Stimulated activated CD4-positive, alpha-beta T cell treated with anti-CD3 and anti-CD28 coated beads, Interleukin-15, amount 100 ng/mL, for 24 hours (primary cell): Measurements from ENCODE around the gene HELZ.

Source experiments
- DNase-seq: peaks from one replicate; pipeline ENCODE4 v3.0.0-alpha.2; 2020

HELZ gene

DNA sequence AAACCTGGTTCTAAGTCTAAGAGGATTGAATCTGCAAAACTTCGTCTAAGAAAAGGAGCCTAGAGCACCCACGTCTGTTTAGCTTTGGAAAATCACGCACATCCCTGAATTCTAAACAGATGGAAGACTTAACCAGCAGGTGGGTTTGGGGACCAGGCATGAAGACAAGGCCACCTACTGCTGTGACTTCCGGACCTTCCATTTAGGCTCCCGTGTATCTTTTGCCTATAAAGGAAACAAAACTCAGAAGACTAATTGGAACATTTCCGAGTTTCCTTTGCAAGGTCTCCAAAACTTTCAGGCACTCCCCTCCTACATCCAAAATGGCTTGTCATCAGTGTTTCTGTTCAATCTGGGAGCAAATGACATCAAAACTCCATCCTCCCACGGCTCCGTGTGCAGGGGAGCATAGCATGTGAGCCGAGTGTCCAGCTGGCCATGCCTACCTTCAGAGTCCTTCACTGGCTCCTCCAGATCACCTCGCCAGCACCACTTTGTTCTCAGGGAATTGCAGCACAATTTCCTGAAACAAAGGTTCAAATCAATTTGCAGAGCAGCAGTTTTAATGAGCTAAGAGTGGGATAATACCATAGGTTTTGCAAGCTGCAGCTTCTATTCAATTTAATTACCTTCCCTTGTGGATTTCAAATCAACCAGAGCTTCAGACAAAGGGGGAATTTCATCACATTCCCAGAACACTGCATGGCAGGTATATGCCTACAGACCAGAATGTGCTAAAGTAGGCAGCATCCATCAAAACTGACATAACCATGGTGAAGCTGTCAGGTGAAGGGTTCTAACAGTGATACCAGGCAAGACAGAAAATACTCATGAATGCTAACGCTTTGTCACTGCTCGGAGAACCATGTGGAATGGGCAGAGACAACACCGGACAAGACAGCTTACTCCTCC, 177.2 kb downstream of the HELZ start:
- no peak for DNase-seq

- DNase-seq, result no peak
Measured at GRCh38 chr17:67066717-67067116, 178.3 kb downstream of the HELZ start.

DNA sequence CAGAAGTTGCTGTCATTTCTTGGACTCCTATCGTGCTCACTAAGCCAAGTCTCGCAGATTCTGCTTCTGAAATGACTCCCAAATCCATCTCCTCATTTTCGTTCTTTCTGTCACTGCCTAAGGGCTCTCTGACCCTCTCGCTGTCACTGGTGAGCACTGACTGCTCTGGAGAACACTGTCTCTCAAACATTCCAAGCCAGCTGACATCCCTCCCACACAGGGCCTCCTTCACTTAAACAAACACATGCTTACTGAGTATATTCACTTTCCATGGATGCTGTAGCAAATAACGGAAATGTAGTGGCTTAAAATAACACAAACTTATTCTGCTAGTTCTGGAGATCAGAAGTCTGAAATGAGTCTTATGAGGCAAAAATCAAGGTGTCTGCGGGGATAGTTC, 181.9 kb downstream of the HELZ start:
- no peak for DNase-seq

DNA sequence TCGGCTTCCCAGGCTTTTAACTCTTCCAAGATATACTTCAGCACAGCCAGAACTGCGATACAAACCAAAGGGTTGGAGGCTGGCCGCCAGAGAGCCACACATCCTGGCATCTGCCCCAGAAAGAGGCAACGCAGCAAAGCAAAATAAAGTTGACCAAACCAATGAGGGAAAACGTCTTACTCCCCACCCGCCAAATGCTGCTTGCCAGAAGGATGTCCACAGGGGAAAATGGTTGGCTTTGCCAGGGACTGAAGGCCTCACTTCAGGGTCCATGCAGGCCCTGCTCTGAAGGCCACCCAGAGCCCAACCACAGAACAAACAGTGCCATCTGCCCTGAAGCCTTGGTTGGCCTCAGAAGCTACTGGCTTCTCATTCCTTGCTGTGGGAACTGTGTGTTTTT, 185.6 kb downstream of the HELZ start:
- no peak for DNase-seq

DNA sequence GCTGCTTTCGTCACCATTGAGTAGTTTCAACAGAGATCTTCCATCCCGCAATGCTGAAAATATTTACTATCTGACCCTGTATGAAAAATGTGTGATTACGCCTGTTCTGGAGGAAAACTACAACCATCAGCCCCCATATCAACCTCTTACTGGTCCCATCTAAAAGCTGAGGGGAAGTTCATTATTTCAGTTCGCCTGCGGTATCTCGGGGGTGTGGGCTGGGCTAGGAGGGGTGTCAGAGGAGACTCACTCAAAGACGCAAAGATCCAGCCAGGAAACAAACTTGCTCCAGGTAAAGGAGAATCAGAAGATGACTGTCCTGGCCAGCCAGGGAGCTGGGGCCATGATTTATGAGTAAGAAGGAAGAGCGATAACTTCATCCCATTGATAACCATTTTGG, 187.0 kb downstream of the HELZ start:
- DNase-seq, result no peak

DNA sequence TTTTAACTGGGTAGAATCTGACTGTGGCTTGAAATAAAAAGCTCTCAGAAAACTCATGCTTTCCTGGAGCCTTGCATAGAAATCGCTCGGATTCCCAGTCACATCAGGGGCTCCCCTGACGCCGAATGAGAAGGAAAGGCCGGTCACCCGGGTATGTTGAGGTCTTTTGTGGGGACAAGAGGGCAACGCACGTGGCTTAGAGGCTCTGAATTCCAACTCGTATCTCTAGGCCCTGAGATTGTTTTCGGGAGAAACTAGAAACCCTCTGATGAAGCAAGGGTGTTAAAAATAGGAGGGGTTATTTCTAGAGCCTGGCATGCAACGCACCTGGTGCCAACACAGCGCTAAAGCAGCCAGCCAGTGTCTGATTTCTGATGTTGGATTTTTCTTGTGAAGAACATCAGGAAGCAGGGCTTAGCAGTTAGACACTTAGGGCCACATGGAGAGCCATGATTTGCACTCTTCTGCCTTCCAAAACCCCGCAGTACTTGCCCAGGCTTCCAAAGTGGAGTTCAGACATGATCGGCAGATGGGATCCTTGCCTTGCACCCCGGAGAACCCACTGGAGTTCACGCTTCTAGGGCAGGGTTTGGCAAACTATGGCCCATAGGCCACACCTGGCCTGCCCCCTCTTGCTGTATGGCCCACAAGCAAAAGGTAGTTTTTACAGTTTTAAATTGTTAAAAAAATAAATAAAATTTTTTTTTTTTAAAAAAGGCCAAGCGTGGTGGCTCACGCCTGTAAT, 188.1 kb downstream of the HELZ start:
- DNase-seq, result no peak

GRCh38 chr17:67055811-67056745, 188.9 kb downstream of the HELZ start:
- no peak for DNase-seq

DNA sequence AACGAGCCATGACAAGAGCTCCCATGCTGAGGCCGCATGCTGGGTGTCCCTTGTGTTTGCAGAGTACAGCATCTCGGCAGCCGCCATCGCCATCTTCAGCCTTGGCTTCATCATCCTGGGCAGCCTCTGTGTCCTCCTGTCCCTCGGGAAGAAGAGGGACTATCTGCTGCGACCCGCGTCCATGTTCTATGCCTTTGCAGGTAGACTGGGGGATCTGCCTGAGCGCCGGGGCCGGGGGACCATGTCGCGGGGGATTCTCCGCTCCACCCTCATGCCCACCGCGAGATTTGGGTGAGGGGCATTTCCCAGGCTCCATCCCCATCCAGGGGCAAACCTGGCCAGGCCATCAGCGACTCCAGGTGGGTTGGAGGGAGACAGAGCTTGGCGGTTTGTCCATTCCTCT, 190.0 kb downstream of the HELZ start:
- DNase-seq, result no peak

DNA sequence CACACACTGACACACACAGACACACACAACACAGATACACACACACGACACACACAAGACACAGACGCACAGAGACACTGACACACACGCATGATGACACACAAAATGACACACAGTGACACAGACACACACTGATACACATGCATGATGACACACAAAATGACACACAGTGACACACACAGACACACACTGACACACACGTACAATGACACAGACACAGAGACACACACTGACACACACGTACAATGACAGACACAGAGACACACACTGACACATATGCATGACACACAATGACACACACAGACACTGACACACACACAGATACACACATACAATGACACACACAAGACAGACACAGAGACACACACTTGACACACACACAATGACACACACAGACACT, 190.4 kb downstream of the HELZ start:
- DNase-seq, result no peak

DNA sequence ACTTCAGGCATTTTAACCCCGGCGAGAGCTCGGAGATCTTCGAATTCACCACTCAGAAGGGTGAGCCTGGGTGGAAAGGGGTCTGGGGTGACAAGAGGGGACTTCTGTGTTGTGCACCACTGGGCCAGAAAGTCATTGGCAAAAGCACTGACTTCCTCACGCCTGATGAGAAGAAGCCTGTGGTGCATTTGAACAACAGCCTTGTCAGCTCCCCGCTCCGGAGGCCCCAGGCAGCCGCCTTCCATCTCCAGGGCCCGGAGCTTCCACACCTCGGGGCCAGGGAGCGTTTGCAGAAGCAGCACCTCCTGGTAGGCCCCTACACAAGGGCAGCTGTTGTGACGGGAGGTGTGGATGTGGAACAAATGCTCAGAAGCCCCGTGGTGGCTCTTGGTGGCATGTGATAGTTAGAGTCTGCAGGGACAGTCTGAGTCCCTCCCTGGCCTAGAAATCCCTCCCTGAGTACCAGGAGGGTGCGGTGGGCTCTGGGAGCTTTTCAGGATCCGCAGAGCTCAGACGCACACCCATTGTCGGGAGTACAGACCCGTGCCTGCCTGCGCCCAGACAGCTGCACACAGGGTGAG, 190.9 kb downstream of the HELZ start:
- no peak for DNase-seq

DNA sequence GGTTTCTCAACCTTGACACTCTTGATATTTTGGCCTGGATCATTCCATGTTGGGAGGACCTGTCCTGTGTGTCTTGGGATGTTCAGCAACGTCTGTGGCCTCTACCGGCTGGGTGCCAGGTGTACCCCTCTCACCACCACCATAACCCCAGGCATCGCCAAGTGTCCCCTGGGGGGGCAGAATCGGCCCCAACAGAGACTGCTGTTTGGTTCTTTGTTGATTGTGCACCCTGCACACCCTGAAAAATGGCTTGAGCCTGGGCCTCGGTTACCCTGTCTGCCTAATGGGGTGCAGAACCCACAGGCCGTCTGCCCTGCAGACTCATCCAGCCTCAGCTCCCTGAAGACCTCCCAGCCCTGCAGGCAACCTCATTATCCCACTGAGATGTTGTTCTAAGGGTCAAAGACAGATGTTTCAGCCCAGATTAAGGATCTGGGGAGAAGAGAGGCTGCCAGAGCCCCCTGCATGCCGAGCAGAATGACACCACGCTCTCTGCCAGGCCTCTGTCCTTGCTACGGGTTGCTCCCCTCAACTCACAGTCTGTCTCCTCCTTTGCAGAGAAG, 191.5 kb downstream of the HELZ start:
- no peak for DNase-seq

GRCh38 chr17:67052720-67053437, 192.1 kb downstream of the HELZ start:
- DNase-seq, result no peak

DNA sequence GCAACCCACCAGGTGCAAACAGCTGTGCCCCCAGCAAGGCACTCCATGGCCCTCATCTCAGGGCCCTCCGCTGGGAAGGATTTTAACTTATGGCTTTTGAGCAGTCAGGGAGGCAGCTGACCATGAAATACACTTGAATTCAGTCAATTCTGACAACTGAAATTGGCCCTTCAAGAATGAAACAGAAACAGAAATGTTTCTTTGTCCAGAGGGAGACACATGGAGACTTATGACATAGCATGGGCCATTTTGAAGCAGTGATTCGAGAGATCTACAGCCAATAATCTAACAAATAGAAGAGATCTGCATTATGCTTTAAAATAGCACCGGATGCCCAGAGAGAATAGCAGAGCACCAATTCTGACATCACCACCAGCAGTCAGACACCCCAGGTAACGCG, 193.2 kb downstream of the HELZ start:
- no peak for DNase-seq

GRCh38 chr17:67051155-67051538, 193.8 kb downstream of the HELZ start:
- DNase-seq, result no peak

- no peak for DNase-seq
Measured at GRCh38 chr17:67050471-67051154, 194.4 kb downstream of the HELZ start.

DNA sequence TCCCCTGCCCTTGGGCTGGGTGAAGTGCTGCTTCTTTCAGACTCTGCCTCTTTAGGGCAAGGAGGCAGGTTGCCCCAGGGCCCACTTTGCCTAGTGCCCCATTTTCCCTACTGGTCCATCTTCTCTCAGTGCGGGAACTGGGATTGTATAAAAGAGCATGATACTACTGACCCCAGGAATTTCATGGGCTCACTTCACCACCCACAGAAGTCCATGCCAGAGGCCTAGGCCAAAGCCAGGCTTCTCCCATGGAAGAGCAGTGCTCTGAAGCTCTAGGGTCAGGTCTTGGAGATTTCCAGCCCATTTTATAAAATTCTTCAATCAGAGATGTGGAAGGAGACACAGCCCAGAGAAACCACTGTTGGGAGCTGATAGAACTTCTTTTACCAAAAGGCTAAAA, 194.9 kb downstream of the HELZ start:
- DNase-seq, result no peak

DNA sequence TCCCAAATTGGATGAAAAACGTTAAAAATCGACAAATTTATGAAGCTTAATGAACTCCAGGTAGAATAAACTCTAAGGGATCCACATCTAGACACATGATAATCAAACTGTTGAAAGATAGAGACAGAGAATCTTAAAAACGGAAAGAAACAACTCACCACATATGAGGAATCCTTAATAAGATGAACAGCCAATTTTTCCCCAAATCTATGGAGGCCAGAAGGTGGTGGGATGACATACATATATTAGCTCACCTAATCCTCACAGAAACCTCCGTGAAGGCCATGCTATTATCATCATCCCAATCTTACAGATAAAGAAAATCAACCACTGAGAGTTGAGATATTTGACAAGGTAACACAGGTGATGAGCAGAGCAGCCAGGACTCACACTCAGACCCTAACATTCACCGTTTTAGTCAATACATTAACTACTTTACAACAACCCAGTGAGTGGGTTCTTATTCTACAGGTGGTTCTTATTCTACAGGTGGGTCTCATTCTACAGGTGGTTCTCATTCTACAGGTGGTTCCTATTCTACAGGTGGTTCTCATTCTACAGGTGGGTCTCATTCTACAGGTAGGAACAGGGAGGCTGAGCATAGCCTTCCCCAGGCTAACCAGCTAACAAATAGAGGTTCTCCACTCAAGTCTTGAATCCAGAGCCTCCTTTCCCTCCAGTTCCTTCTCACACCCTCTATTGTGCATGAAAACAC, 195.8 kb downstream of the HELZ start:
- no peak for DNase-seq

DNA sequence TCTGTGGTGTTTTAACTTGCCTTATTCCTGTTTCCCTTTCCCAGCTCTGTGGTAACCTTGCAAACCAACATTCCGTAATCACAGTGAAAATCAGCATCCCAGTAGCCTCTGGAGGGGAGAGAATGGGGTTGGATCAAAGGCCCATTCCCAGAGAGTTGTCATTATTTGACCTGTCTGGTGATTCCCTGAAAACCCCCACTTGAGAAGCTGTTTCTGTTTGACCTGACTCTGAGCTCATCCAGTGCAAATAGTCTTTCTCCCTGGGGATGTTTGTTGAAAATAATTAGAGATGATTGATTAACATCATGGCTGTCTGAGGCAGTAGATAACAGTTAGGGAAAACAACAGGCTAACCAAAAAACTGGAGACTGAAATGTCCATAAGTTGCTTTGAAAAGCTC, 197.6 kb downstream of the HELZ start:
- no peak for DNase-seq

- no peak for DNase-seq
Measured at GRCh38 chr17:67046398-67046797, 198.6 kb downstream of the HELZ start.

GRCh38 chr17:67044940-67045339, 200.1 kb downstream of the HELZ start:
- no peak for DNase-seq
